Erythroblast (primary cell): ENCODE measurements around the gene HS3ST5.

Experiments used
- DNase-seq, 2 experiments: peaks; one replicate each; lab custom pipeline; 2025; lab: John Stamatoyannopoulos, UW
- GATA1 ChIP-seq: IDR thresholded peaks from 2 replicates; pipeline ENCODE4 v1.6.1; 2011; ENCODE audit warnings: low read depth, mild to moderate bottlenecking, control low read depth, low read length, moderate library complexity
- POLR2A ChIP-seq: IDR thresholded peaks from 2 replicates; pipeline ENCODE4 v1.6.1; 2011; ENCODE audit warnings: mild to moderate bottlenecking, low read length

Gene HS3ST5

GRCh38 chr6:114277220-114277619, 65.6 kb downstream of the HS3ST5 start:
- TF ChIP-seq POLR2A, result no peak
- no peak for TF ChIP-seq GATA1
- no peak for DNase-seq

DNA sequence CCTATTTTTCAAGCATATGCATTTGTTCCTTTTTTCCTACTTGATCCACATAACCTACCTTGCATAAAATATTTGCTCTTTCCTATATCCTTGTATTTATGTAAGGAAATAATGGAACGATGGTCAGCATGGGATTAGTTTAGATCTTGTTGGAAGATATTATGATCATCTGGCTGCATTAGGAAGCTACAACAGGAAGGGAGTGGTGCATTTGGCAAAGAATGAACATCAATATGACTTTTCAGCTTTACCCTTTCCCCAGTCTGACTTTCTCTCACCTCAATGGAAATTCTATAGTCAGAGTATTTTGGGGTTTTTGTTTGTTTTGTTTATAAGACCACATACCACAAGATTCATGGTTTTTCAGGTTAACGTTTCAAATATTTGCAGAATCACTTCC, 66.0 kb downstream of the HS3ST5 start:
- no peak for TF ChIP-seq POLR2A
- TF ChIP-seq GATA1, result no peak
- no peak for DNase-seq

- DNase-seq, result no peak
- no peak for TF ChIP-seq POLR2A
- no peak for TF ChIP-seq GATA1
Observed at GRCh38 chr6:114274836-114275235, 68.0 kb downstream of the HS3ST5 start.

- TF ChIP-seq GATA1, result no peak
- TF ChIP-seq POLR2A, result no peak
- no peak for DNase-seq
Observed at GRCh38 chr6:114272582-114272981, 70.2 kb downstream of the HS3ST5 start.

GRCh38 chr6:114271405-114271804, 71.4 kb downstream of the HS3ST5 start:
- no peak for DNase-seq
- no peak for TF ChIP-seq POLR2A

DNA sequence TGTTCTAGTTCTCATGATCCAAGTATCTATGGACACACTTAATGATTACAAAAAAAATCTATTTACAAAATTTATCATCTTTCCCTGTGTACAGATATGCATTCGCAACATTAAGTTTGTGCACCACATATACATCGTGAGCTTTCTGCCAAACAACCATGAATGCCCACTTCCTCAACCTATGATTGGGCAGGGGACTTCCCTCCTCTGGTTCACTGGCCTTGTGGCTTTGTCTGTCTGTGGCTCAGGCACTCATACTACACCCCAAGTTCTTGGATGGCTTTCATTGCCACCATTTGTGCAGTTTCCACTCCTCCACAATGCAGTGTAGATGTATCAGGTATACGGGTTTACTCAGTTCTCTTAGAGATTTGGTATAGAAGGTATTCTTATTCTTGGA, 74.9 kb downstream of the HS3ST5 start:
- TF ChIP-seq POLR2A (no peak), GATA1 (no peak)

DNA sequence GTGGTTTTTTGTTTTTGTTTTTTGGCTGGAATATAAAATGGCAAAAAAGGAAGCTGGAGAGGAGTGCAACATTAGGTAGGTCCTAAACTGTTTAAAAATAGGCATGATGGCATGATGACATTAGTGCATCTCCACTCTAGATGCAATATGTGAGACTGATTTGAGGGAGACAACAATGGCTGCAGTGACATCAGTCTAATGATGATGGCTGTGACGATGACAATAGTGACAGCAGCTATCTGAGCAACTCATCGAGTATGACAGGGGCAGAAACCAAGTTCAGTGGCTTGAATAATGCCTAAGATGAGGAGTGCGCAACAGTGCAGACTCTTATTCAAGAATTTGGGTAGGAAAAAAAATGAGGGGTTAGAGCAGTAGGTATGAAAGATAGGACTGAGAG, 82.0 kb downstream of the HS3ST5 start:
- TF ChIP-seq POLR2A (no peak), GATA1 (no peak)
- no peak for DNase-seq

More for the DNA sequence above, 74.9 kb downstream of the HS3ST5 start:
- no peak for DNase-seq

GRCh38 chr6:114258376-114258775, 84.4 kb downstream of the HS3ST5 start:
- no peak for DNase-seq
- no peak for TF ChIP-seq POLR2A

DNA sequence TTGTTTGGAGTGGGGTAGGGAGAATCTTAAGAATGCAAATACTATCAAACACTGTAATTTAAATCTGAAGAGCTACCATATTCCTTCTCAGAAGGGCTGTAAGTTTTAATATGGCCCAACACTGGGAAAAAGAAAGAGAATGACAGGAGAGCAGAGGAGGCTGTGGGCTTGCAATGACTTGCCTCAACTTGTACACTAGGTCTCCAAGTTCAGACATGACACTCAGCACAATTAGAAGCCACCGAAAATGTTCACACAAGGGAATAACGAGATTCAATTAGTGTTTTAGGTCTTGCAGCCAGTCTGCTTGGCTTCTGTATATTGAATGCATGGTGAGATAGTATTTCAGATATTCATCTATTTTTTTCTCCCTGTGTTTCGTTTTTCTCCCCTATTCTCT, 89.4 kb downstream of the HS3ST5 start:
- no peak for DNase-seq

GRCh38 chr6:114249522-114249921, 93.3 kb downstream of the HS3ST5 start:
- TF ChIP-seq POLR2A (no peak), GATA1 (no peak)
- DNase-seq, result no peak

More for the DNA sequence above, 89.4 kb downstream of the HS3ST5 start:
- TF ChIP-seq GATA1 (no peak), POLR2A (no peak)

DNA sequence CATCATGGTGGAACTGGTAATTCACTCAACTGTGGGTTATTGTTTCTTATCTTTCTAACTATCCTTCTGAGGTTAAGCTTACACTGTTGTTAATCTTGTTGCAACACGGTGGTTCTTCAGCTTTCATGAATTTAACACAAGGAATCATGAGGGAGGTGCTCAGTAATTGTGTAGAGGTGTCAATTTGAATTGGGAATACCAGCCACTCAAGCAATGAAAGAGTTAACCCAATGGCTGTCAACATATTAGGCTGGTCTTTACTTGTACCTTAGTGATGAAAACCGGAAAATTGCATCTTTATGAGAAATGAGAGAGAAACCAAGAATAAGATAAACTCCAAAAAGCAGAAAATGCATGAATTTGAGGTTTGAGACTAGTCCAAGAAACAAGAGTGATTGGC, 95.7 kb downstream of the HS3ST5 start:
- no peak for TF ChIP-seq POLR2A
- no peak for TF ChIP-seq GATA1
- no peak for DNase-seq

GRCh38 chr6:114240796-114241195, 102.0 kb downstream of the HS3ST5 start:
- TF ChIP-seq POLR2A (no peak), GATA1 (no peak)
- DNase-seq, result no peak

GRCh38 chr6:114228675-114229074, 114.1 kb downstream of the HS3ST5 start:
- TF ChIP-seq GATA1, result no peak
- no peak for TF ChIP-seq POLR2A
- DNase-seq, result no peak

- TF ChIP-seq GATA1 (no peak), POLR2A (no peak)
- DNase-seq, result no peak
Observed at GRCh38 chr6:114227944-114228468, 114.8 kb downstream of the HS3ST5 start.

DNA sequence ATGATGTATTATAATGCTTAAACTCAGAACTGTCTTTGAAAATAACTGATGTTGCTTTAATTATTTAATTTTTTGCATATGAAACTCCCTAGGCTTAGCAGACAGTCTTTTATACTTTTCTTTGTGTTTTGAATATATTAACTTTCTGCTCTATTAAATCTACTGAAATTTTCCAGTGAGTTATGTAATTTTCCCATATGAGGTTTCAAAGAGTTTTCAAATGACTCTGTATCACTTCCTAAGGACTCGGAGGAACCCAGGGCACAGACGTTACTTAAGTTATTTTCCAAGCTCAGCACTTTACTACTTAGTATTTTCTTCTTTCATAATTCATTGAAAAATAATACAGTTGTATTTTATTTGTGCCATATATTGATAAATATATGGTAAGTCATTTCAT, 122.6 kb downstream of the HS3ST5 start:
- TF ChIP-seq POLR2A, result no peak
- no peak for TF ChIP-seq GATA1
- no peak for DNase-seq
